Activated T-cell treated with anti-CD3 and anti-CD28 coated beads, Interleukin-2, amount 50 U/mL, for 72 hours (primary cell): ENCODE results near the gene RRBP1. TPM values are rescaled to one million over a fixed set of nuclear protein-coding genes. Genes with fewer than 3 reads are reported as not detected.

Experiments
- ATAC-seq, 2 donors: fragments of 150-1000 bp; cut with Tn5 transposase; replicated peaks in 1 of 2; 2 replicates each; pipeline ENCODE4 v1.10.0; 2021; ENCODE audit warnings: moderate library complexity in 2 of 2, mild to moderate bottlenecking in 1 of 2
- DNase-seq, 2 donors: peaks; one replicate each; pipeline ENCODE4 v3.0.0; 2021 to 2022; ENCODE audit warnings: mixed read lengths in 1 of 2
- H3K27ac Mint-ChIP-seq: one replicate; pipeline ENCODE4 v1.8.0; 2022; ENCODE audit warnings: mild to moderate bottlenecking, moderate library complexity, mixed read lengths
- H3K27me3 Mint-ChIP-seq: one replicate; pipeline ENCODE4 v1.8.0; 2022; ENCODE audit warnings: low read depth, mixed read lengths
- H3K36me3 Mint-ChIP-seq, 2 donors: one replicate each; pipeline ENCODE4 v1.8.0; 2022; ENCODE audit warnings: mixed read lengths in 2 of 2, mild to moderate bottlenecking in 1 of 2; ENCODE audit not compliant: insufficient read depth in 2 of 2
- H3K4me1 Mint-ChIP-seq: one replicate; pipeline ENCODE4 v1.8.0; 2022; ENCODE audit warnings: low read depth, mixed read lengths
- H3K4me3 Mint-ChIP-seq, 2 donors: one replicate each; pipeline ENCODE4 v1.8.0; 2022; ENCODE audit warnings: mild to moderate bottlenecking in 2 of 2, mixed read lengths in 2 of 2, moderate library complexity in 2 of 2
- H3K9me3 Mint-ChIP-seq, 2 donors: one replicate each; pipeline ENCODE4 v1.8.0; 2022; ENCODE audit warnings: mixed read lengths in 2 of 2
- total RNA-seq, 2 donors: library from RNA; stranded (reverse); gene quantifications; one replicate each; pipeline ENCODE4 v1.2.3, GENCODE V29; 2022

RRBP1 gene
- total RNA-seq, 2 donors from 2014 or later = 17.1 to 25.7 TPM

DNA sequence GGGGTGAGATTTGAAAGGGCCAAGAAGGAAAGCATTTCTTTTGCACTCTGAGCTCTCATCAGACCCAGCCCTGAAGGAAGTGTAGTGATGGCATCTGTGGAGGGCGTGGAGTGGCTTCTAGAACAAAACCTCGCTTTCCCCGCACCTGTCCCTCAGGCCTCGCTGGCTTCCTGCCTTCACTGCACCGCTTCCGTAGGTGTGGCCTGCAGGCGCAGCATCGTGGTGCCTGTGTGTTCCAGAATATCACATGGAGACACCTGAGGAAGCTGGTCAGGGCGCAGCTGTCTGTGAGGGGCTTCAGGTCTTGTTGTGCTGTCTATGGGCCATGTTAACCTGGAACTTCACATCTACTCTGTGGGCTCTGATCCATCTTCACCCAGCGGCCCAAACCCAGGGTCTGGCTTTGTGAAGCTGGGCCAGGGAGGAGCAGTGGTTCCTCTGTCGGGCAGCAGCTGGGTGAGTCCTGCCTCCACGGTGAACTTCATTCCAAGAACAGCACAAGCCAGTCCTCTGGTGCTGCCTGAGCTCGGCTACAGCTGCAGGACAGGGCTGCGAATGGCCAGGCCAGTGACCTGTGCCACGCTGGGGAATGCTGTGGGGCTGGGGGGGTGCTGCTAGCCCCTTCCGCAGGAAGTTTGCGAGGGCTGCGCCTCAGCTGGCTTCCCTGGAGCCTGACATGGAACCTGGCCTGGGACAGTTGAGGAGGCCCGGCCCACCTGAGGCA is 71.3 kb downstream of the RRBP1 start:
- H3K27me3 Mint-ChIP-seq = no peaks in the 10 kb centered on the region
- H3K27ac Mint-ChIP-seq = peak overlapping the region; percentile 36
- H3K4me3 Mint-ChIP-seq = peak overlapping the region; percentile 25 to 43
- ATAC-seq (peak; percentile 43 to 54), DNase-seq (peak; percentile 43 to 44)
- peaks cover 0 to 4% of the 10 kb centered on the region in 2 donors for H3K36me3 Mint-ChIP-seq
- H3K9me3 Mint-ChIP-seq = no peaks in the 10 kb centered on the region
- peaks cover 32% of the 10 kb centered on the region for H3K4me1 Mint-ChIP-seq

DNA sequence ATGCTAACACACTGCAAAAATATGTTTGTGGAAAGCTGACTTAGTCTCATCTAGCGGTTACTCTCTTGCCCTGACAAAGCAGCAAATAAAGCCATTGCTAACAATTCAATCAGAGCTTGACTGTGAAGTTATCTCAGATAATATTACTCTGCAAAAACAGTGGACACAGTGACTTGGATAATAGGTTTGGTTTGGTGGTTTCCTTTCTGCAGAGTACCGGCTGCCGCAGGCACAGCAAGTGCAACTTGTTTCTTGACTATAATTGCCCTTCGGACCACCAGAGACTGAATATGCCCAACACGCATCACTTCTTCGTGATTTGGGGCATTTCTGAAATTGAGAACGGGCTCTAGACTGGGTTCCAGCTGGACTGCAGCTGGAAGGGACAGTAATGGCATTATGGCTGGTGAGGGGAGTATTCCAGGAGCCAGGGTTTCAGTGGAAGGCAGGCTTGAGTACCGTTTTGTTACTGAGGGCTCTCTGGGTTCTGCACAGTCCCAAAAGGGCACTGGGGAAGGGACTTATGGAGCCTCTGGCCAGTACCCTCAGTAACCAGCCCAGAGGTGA is 72.1 kb downstream of the RRBP1 start:
- peak overlapping the region; percentile 25 to 43 for H3K4me3 Mint-ChIP-seq
- ATAC-seq = no peak
- DNase-seq = no peak
- peaks cover 32% of the 10 kb centered on the region for H3K4me1 Mint-ChIP-seq
- H3K9me3 Mint-ChIP-seq = no peaks in the 10 kb centered on the region
- H3K27me3 Mint-ChIP-seq = no peaks in the 10 kb centered on the region
- H3K36me3 Mint-ChIP-seq = peaks cover 0 to 4% of the 10 kb centered on the region in 2 donors
- H3K27ac Mint-ChIP-seq = peak overlapping the region; percentile 36

DNA sequence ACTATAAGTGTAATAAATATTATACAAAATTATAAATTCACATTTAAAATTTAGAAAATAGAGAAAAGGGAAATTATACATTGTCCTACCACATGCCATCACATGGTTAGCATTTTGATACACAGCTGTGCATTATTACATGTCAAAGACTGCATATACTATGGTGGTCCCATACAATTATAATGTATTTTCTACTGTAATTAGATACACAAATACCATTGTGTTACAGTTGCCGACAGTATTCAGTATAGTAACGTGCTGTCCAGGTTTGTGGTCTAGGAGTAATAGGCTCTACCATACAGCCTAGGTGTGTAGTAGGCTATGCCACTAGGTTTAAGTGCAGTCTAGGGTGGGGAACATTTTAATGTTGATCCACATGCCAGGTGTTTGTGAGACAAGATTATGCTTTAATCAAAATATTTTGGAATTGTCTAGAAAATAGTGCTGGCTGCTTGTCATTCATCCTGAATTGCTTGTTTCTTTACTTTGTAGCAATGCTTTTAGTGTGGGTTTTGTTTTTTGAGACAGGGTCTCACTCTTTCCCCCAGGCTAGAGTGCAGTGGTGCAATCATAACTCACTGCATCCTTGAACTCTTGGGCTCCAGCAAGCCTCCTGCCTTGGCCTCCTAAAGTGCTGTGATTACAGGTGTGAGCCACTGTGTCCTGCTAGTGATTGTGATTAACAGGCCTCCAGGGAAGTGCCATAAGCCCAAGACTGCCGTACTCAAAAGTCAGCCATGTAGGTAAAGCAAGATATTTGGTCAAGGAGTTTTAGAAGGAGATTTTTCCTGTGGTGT is 73.1 kb downstream of the RRBP1 start:
- Mint-ChIP-seq H3K4me1 (peaks cover 32% of the 10 kb centered on the region), H3K9me3 (no peaks in the 10 kb centered on the region), H3K36me3 (peaks cover 0 to 4% of the 10 kb centered on the region in 2 donors), H3K4me3 (peak overlapping the region in 1 of 2 donors; percentile 24), H3K27me3 (no peaks in the 10 kb centered on the region), H3K27ac (no peak overlapping the region)
- DNase-seq (no peak), ATAC-seq (no peak)

DNA sequence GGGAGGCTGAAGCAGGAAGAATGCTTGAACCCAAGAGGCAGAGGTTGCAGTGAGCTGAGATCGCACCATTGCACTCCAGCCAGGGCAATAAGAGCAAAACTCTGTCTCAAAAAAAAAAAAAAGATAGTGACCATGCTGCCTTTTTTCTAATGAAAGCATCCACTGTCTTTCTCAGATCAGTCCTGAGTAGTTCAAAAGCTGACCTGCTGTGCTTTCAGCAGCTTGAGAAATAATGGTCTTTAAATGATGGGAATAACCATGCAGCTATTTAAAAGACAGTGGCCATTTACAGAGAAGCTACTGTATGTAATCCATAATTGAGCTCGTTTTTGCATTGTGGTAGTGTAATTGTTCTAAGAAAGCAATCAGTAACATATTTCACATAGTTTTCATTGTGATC is 76.0 kb downstream of the RRBP1 start:
- ATAC-seq = no peak
- Mint-ChIP-seq H3K36me3 (peaks cover 0 to 6% of the 10 kb centered on the region in 2 donors), H3K4me3 (no peak overlapping the region)

GRCh38 chr20:17605131-17605660 is 76.8 kb downstream of the RRBP1 start:
- DNase-seq (no peak), ATAC-seq (no peak)
- peaks cover 0 to 6% of the 10 kb centered on the region in 2 donors for H3K36me3 Mint-ChIP-seq
- peak overlapping the region; percentile 14 for H3K27ac Mint-ChIP-seq
- H3K4me3 Mint-ChIP-seq = no peak overlapping the region
- no peaks in the 10 kb centered on the region for H3K9me3 Mint-ChIP-seq
- H3K4me1 Mint-ChIP-seq = peaks cover 17% of the 10 kb centered on the region
- H3K27me3 Mint-ChIP-seq = no peaks in the 10 kb centered on the region

More for the DNA sequence above, 76.0 kb downstream of the RRBP1 start:
- H3K4me1 Mint-ChIP-seq = peaks cover 22% of the 10 kb centered on the region
- DNase-seq = no peak
- H3K9me3 Mint-ChIP-seq = no peaks in the 10 kb centered on the region
- H3K27ac Mint-ChIP-seq = no peak overlapping the region
- no peaks in the 10 kb centered on the region for H3K27me3 Mint-ChIP-seq

- Mint-ChIP-seq H3K9me3 (no peaks in the 10 kb centered on the region), H3K4me3 (no peak overlapping the region), H3K36me3 (peaks cover 0 to 7% of the 10 kb centered on the region in 2 donors), H3K4me1 (peaks cover 6% of the 10 kb centered on the region), H3K27me3 (no peaks in the 10 kb centered on the region), H3K27ac (no peak overlapping the region)
- DNase-seq (no peak), ATAC-seq (no peak)
Observed at GRCh38 chr20:17602493-17602892, 79.5 kb downstream of the RRBP1 start.

DNA sequence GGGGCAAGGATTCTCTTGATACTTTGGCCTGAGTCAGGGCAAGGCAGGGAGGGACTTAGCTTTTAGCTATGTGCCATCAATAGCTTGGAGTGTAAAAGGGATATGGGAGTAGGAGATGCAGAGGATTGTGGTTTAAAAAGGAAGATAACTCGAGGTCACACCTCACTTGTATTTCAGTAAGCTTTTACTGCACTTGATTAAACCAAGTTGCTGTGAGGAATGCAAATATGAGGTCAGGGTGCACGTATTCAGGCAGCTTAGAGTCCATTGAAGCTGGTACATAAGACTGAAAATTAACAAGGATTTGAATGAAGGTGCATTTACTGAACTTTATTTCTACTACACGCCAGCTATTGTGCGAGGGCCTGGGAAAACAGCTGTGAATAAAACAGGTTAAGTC is 80.1 kb downstream of the RRBP1 start:
- no peaks in the 10 kb centered on the region for H3K27me3 Mint-ChIP-seq
- H3K9me3 Mint-ChIP-seq = no peaks in the 10 kb centered on the region
- peaks cover 0 to 7% of the 10 kb centered on the region in 2 donors for H3K36me3 Mint-ChIP-seq
- no peak for ATAC-seq
- no peak overlapping the region for H3K27ac Mint-ChIP-seq
- peaks cover 6% of the 10 kb centered on the region for H3K4me1 Mint-ChIP-seq
- DNase-seq = no peak
- H3K4me3 Mint-ChIP-seq = no peak overlapping the region

DNA sequence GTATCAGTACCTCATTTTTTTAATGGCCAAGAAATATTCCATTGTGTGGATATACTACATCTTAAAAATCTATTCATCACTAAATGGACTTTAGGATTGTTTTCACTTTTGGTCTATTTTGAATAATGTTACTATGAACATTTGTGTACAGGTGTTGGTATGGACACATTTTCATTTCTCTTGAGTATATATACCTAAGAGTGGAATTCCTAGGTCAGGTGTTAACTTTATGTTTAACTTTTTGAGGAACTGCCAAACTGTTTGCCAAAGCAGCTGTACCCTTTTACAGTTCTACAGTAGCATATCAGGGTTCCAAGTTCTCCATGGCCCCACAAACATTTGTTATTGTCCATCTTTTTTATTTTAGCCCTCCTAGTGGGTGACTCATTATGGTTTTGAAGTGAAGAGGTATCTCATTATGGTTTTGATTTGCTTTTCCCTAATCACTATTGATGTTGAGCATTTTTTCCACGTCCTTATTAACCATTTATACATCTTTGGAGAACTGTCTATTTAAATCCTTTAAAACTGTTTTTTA is 84.0 kb downstream of the RRBP1 start:
- H3K27me3 Mint-ChIP-seq = no peaks in the 10 kb centered on the region

GRCh38 chr20:17595856-17596255 is 86.2 kb downstream of the RRBP1 start:
- H3K4me3 Mint-ChIP-seq = no peak overlapping the region
- no peaks in the 10 kb centered on the region for H3K9me3 Mint-ChIP-seq
- H3K4me1 Mint-ChIP-seq = no peaks in the 10 kb centered on the region
- no peaks in the 10 kb centered on the region for H3K27me3 Mint-ChIP-seq
- DNase-seq (no peak), ATAC-seq (no peak)
- peaks cover 0 to 7% of the 10 kb centered on the region in 2 donors for H3K36me3 Mint-ChIP-seq
- no peak overlapping the region for H3K27ac Mint-ChIP-seq

More for the DNA sequence above, 84.0 kb downstream of the RRBP1 start:
- Mint-ChIP-seq H3K4me3 (no peak overlapping the region), H3K36me3 (peaks cover 0 to 6% of the 10 kb centered on the region in 2 donors), H3K9me3 (no peaks in the 10 kb centered on the region), H3K4me1 (peaks cover 6% of the 10 kb centered on the region), H3K27ac (no peak overlapping the region)
- ATAC-seq = no peak
- DNase-seq = no peak

GRCh38 chr20:17594443-17594842 is 87.6 kb downstream of the RRBP1 start:
- no peak for DNase-seq
- Mint-ChIP-seq H3K9me3 (no peaks in the 10 kb centered on the region), H3K4me1 (peaks cover 5% of the 10 kb centered on the region), H3K36me3 (peaks cover 0 to 7% of the 10 kb centered on the region in 2 donors), H3K4me3 (no peak overlapping the region), H3K27me3 (no peaks in the 10 kb centered on the region), H3K27ac (no peak overlapping the region)
- ATAC-seq = no peak

DNA sequence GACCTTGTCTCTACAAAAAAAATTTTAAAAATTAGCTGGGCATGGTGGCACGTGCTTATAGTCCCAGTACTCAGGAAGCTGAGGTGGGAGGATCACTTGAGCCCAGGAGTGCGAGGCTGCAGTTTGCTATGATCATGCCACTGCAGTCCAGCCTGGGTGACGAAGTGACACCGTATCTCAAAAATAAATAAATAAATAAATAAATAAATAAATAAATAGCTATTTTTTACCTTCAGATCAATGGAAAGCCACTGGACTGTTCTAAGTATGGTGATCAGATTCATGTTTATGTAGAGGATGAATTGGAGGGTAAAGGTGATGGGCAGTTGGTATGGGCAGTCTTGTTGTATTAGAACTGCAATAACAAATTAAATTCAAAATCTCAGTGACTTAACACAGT is 88.1 kb downstream of the RRBP1 start:
- H3K27me3 Mint-ChIP-seq = no peaks in the 10 kb centered on the region
- H3K9me3 Mint-ChIP-seq = no peaks in the 10 kb centered on the region
- DNase-seq = no peak
- no peak overlapping the region for H3K27ac Mint-ChIP-seq
- ATAC-seq = no peak
- H3K4me3 Mint-ChIP-seq = no peak overlapping the region
- peaks cover 5% of the 10 kb centered on the region for H3K4me1 Mint-ChIP-seq
- peaks cover 0 to 7% of the 10 kb centered on the region in 2 donors for H3K36me3 Mint-ChIP-seq

- ATAC-seq = no peak
- Mint-ChIP-seq H3K4me3 (no peak overlapping the region), H3K4me1 (peaks cover 11% of the 10 kb centered on the region), H3K27ac (no peak overlapping the region), H3K27me3 (no peaks in the 10 kb centered on the region), H3K36me3 (peaks cover 0 to 4% of the 10 kb centered on the region in 2 donors), H3K9me3 (no peaks in the 10 kb centered on the region)
- DNase-seq = no peak
Observed at GRCh38 chr20:17590245-17590644, 91.8 kb downstream of the RRBP1 start.
